Measurements from ENCODE around the gene RAPGEF3.

RAPGEF3 gene

DNA sequence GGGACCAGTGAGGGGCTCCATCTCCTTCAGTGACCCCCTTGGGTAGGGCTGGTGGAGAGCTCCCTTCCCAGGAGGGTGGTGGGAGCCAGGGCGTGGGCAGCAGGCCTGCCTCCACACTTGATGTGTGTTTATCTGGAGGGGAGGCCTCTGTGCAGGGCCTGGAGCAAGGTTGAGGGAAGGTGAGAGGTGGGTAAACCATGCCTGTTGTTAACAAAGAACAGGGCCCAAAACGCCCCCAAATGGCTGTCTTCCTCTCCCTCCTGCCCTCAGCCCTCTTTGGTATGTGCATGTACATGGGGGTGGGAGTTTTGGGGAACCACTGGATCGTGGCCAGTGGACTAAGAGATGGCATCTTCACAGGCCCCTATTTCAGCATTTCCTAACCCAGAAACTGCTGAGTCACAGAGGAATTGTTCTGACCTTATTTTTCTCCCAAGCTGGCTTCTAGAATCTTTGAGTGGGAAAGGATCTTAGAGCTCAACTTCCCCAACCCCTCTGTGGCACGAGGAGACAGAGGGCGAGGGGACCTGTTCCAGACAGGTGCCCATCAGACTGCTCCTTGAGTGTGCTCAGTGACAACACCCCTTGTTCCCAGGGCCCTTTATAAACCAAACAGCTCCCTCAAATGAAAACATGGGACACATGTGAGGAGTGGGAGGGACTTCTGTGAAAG lies 17.9 kb upstream of the RAPGEF3 start:
- no peak for DNase-seq

GRCh38 chr12:47775100-47775911 lies 16.6 kb upstream of the RAPGEF3 start:
- DNase-seq = no peak

- no peak for DNase-seq
These were observed 16.0 kb upstream of the RAPGEF3 start for GRCh38 chr12:47774663-47775062.

- no peak for DNase-seq
These were observed 15.3 kb upstream of the RAPGEF3 start for GRCh38 chr12:47773858-47774580.

DNA sequence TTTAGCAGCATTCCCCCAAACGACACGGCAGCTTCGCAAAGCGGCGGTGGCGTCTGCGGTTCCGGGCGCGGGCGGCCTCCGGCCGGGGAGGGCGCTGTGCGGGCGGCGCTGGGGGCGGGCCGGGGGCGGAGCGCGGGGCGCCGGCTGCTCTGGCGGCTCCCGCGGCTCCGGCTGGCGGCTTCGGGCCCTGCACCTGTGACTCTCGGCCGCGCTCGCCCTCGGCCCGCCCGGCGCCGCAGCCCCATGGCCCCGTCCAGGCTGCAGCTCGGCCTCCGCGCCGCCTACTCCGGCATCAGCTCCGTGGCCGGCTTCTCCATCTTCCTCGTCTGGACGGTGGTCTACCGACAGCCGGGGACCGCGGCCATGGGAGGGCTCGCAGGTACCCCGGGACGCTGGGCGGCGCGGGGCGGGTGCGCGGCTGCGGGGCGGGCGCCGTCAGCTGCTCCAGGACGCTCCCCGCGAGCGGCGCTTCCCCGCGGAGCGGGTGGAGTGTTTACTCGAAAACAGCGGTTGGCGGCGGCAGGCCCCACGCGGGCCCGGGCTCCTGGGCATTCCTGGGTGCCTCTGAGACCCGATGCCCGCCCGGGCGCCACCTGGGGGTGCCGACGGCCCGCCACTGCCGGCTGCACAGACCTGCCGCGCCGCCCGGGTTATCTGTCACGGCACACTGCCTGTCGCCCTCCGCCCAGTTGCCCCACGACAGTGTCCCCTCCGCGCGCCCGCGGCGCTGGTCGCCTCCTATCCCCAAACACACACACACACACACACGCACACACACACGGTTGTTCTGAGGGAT lies 14.6 kb upstream of the RAPGEF3 start, which contains the start of gene SLC48A1:
SLC48A1 (plus strand) TSS at position 177 of the 796 bp plus-strand sequence; CDS start at position 244, 67 bp downstream.
- peak in 1 of 2 experiments; percentile 19 for DNase-seq

DNA sequence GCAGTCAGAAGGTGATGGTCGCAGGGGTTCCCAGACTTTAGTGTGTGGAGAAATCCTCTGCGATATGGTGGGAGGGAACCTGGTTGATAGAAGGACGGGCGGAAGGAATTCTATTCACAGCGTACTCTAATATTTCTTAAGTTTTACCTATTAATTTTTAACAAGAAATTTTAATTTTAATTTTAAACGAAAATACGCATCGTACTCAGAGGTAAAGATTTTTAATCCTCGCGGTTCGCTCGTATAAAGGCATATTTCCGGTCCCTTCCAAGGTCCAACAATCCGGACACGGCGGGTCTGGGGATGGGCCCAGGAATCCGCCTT lies 14.0 kb upstream of the RAPGEF3 start:
- no peak for DNase-seq

DNA sequence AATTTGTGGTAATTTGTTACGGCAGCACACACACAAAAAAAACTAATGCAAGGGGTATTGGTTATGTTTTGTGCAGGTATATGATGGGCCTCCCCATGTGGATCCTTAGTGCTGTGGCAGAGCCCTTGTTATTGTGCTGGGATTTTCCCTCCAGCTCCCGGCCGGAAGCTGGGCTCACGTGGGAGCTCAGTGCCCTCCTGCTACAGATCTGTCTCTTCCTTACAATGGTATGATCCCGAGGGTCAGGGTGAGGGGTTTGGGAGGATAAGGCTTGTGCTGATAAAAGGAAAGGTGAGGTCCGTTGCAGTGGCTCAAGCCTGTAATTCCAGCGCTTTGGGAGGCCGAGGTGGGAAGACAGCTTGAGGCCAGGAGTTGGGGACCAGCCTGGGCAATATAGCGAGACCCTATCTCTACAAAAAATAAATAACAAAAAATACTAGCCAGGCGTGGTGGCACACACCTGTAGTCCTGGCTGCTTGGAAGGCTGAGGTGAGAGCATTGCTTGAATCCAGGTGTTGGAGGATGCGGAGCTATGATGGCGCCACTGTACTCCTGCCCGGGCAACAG lies 13.5 kb upstream of the RAPGEF3 start:
- DNase-seq = no peak

- DNase-seq = no peak
These were observed 12.6 kb upstream of the RAPGEF3 start for GRCh38 chr12:47771304-47771703.

GRCh38 chr12:47770086-47770726 lies 11.5 kb upstream of the RAPGEF3 start:
- DNase-seq = no peak

GRCh38 chr12:47769234-47770085 lies 10.8 kb upstream of the RAPGEF3 start:
- DNase-seq = no peak

- DNase-seq = no peak
These were observed 9.7 kb upstream of the RAPGEF3 start for GRCh38 chr12:47768323-47768811.

DNA sequence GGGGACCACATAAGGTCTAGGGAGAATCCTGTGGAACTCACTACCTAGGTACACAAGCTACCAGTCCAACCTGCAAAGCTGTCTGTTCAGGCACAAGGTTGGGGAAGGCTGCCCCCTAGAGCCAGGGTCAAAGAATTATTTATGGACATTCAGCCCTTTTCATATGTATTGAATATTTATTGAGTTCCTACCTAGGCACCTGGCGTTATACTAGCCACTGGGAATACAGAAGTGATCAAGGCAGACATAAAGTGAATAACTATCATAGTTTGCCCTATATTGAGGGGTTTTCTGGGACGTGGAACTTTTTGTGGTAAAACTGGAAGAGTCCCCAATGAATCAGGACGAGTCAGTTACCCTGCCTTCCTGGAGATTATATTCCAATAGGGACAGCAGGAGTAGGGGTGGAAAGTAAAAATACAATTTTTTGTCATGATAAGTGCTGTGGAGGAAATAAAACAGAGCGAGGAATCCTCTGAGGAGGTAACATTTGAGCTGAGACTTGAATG lies 8.6 kb upstream of the RAPGEF3 start:
- no peak for DNase-seq

DNA sequence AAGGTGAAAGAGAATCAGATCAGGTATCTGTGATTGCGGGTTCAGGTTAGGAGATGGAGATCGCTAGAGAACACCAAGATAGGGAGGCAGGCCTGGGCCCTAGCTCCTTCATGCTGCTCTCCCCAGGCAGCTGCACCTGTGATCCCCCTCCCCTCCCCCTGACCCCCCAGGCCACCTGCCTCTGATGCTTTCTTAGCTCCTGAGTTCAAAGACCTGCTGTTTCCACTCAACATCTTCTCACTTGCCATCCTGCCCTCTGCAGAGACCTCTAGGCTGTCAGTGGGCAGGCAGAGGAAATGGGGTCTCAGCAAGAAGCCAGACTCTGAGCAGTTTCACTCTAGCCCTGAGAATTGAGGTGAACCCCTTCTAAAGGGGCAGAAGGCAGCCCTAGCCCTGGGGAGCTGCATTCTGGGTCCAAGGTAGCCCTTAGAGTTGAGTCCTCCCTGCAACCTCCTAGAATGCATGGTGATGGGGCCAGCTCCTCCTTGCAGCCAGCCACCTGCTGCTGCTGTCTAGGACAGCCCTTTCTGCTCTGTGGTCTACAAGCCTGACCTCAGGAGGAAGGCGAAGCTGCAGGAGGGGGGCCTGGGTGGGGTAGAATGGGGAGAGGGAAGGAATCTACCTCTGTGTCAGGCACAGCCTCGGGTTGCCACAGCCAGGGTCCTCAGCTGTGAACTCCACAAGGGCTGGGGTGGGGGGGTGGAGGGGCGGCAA lies 8.0 kb upstream of the RAPGEF3 start:
- no peak for DNase-seq

DNA sequence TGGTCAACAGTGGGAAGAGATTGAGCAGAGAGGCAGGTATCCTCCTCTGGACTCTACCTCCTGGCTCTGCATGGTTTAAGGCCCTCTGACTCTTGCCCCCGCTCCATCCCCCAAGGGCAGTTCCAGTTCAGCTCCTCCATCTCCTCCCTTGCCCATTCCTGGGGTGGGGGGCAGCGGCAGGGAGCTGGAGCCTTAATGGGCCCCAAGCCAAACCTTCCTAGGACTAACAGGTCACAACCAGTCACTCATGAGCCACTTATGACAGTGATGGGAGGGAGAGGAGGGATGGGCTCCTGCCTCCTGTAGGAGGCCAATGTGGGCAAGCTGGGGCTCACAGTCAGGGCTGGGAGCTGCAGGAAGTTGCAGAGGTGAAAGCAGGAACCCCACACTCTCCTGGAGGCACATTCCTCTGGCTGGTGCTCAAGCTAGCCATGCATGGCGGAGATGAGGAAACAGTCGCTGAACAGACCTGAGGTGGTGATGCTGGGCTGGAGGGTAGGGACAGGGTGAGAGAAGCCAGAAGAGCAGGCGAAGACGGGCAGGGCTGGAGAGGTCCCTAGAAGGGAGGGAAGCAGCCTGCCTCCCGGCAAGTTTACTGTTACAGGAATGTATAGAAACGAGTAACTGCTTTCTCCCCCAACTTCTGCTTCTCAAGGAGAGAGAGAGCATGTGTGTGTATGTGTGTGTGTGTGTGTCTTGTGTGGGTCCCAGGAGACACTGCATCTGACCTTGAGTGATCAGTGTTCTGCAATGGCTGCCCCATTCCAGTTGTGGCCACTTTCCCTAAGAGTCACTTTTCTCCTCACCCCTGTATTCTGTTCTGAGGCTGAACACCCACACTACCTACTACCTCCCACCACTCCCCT lies 5.0 kb upstream of the RAPGEF3 start:
- no peak for DNase-seq

DNA sequence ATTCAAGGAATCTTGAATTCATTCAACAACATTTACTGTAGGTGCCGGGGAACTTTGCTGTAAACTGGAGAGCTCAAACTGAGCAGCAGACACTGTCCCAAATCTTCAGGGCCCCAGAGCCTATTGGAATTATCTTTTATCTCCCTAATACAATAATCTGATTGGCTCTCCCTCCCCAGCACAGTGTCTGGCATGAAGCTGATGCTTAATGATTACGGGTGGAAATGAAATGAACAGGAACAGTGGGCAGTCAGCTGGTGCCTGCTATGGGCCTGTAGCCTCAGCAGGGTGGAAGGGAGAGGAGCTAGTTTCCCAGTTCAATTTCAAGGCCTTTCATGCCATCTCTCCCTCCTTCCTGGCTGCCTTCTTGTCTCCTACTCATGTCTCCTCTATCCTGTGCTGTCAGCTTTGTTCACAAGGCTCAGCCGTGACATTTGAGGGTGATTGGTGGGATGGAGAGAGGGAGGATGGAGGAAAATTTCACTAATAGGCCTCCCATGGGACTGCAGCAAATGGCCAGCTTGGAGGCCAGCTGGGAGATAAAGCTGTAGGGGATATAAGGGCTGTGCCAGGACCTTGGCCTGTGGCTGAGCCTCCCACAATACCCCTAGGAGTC lies 4.3 kb upstream of the RAPGEF3 start:
- no peak for DNase-seq

DNA sequence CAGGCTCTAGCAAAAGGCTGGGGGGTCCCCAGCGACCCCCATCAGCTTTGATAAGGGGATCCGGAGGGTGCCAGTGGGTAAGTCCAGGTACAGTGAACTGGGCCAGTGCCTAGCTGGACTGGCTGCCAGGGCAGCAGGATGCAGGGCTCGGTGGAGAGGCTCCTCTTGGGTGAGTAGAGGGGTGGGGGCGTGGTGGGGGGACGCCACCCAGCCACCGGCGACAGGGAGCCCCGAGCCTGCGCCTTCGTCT lies 171 bp downstream of the RAPGEF3 start:
- DNase-seq = no peak

DNA sequence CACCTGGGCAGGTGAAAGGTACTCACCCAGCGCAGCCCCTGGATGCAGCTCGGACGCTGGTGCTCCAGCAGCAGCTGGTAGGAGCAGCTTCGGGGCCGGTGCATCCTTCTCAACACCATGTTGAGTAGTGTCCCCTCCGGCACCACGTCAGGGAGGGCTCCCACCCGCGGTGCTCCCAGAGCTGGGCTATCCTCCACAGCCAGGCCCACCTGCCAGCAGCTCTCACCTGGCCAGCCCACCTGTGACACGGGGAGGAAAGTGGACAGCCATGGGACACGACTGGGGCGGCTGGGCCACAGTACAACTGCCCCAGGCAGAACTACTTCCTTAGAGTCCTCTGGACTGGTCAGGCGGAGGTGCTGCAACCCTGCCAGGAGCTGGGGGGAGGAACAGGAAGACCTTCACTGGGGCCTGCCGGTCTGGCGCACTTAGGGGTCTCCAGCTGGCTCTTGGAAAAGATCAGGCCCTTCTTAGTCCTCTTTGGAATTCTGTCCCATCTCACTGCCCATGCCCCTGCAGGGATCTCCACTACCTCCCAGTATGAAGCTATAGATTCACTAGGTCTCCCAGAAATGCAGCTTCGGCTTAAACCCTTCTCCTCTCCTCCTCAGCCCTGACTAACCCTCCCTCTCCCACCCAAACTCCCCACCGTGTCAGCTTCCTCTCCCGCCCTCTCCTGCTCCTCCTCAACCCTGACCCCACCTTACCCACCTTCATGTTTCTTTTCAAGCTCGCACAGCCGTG lies 668 bp downstream of the RAPGEF3 start:
- DNase-seq = no peak

GRCh38 chr12:47757364-47757839 lies 1.3 kb downstream of the RAPGEF3 start:
- no peak for DNase-seq

Data from cerebellar nuclear complex (tissue), 1 donor.